Measurements from ENCODE around the gene TNFSF9. TPM values are rescaled to one million over a fixed set of nuclear protein-coding genes. Genes with fewer than 3 reads are reported as not detected.

Gene TNFSF9
- total RNA-seq, 2 donors from 2014 or later: 0.68 to 3.9 TPM

- no peak overlapping the region for H3K4me3 Mint-ChIP-seq
- H3K36me3 Mint-ChIP-seq (ENCODE audit: low read depth): no peaks in the 10 kb centered on the region
- H3K27me3 Mint-ChIP-seq (ENCODE audit: insufficient read depth): no peaks in the 10 kb centered on the region
- Histone ChIP-seq H3K4me3 (ENCODE audit: low read length) (no peak overlapping the region), H3K36me3 (ENCODE audit: control insufficient read depth, insufficient read depth, low read length) (no peaks in the 10 kb centered on the region), H3K27ac (ENCODE audit: low read depth, low read length) (no peak overlapping the region), H3K27me3 (ENCODE audit: control insufficient read depth, insufficient read depth, low read length, poor library complexity, severe bottlenecking) (no peaks in the 10 kb centered on the region), H3K9ac (ENCODE audit: extremely low read depth, low read length, poor library complexity, severe bottlenecking) (no peak overlapping the region), H3K9me3 (ENCODE audit: control insufficient read depth, low read length) (no peaks in the 10 kb centered on the region), H3K4me1 (ENCODE audit: control insufficient read depth, insufficient read depth, low read length) (no peaks in the 10 kb centered on the region)
- no peak for TF ChIP-seq CTCF (conservative IDR thresholded peaks at IDR 0.05)
- peaks cover 3% of the 10 kb centered on the region for H3K9me3 Mint-ChIP-seq
- H3K4me1 Mint-ChIP-seq: no peaks in the 10 kb centered on the region
- 93 to 100% methylated on average over 1 to 7 of the region's 7 CpGs for WGBS, 2 experiments (ENCODE audit: insufficient coverage in 1 of 2, insufficient read length in 1 of 2)
- H3K27ac Mint-ChIP-seq: no peak overlapping the region
- no peak for DNase-seq
These were observed 20.2 kb upstream of the TNFSF9 start for GRCh38 chr19:6510618-6511017.

- Histone ChIP-seq H3K27ac (ENCODE audit: low read depth, low read length) (no peak overlapping the region), H3K4me3 (ENCODE audit: low read length) (no peak overlapping the region), H3K9ac (ENCODE audit: extremely low read depth, low read length, poor library complexity, severe bottlenecking) (no peak overlapping the region), H3K27me3 (ENCODE audit: control insufficient read depth, insufficient read depth, low read length, poor library complexity, severe bottlenecking) (no peaks in the 10 kb centered on the region), H3K9me3 (ENCODE audit: control insufficient read depth, low read length) (no peaks in the 10 kb centered on the region), H3K4me1 (ENCODE audit: control insufficient read depth, insufficient read depth, low read length) (no peaks in the 10 kb centered on the region), H3K36me3 (ENCODE audit: control insufficient read depth, insufficient read depth, low read length) (no peaks in the 10 kb centered on the region)
- 88 to 100% methylated on average over 1 to 9 of the region's 9 CpGs for WGBS, 2 experiments (ENCODE audit: insufficient coverage in 1 of 2, insufficient read length in 1 of 2)
- TF ChIP-seq CTCF (conservative IDR thresholded peaks at IDR 0.05): no peak
- Mint-ChIP-seq H3K36me3 (ENCODE audit: low read depth) (no peaks in the 10 kb centered on the region), H3K4me1 (peaks cover 1% of the 10 kb centered on the region), H3K27me3 (ENCODE audit: insufficient read depth) (peaks cover 8% of the 10 kb centered on the region), H3K9me3 (peaks cover 3% of the 10 kb centered on the region), H3K27ac (no peak overlapping the region), H3K4me3 (no peak overlapping the region)
- no peak for DNase-seq
These were observed 16.7 kb upstream of the TNFSF9 start for GRCh38 chr19:6514089-6514488.

DNA sequence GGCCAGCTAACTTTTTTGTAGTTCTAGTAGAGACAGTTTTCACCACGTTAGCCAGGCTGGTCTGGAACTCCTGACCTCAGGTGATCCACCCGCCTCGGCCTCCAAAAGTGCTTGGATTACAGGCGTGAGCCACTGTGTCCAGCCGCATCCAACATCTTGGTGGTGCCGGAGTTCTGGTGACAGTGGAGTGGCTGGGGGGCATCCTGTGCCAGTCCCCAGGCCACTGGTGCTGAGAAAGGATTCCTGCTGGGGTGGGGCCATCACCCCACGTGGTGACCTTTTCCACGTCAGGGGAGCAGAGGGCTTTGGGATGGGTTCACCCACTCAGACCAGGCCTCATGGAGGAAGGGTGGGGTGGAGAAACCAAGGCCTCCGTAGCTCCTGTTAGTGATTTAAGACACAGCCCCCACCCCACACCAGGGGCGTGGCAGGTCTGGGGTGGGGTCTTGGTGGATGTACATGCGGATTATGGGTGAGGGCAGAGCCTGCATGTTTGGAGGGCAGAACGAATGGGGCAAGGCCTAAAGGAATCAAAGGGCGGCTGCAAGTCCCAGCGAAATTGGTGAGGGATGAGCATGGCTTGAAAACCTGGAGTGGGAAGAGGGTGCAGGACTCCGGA is 15.8 kb upstream of the TNFSF9 start:
- Histone ChIP-seq H3K27ac (ENCODE audit: low read depth, low read length) (no peak overlapping the region), H3K36me3 (ENCODE audit: control insufficient read depth, insufficient read depth, low read length) (no peaks in the 10 kb centered on the region), H3K9ac (ENCODE audit: extremely low read depth, low read length, poor library complexity, severe bottlenecking) (no peak overlapping the region), H3K4me1 (ENCODE audit: control insufficient read depth, insufficient read depth, low read length) (no peaks in the 10 kb centered on the region), H3K9me3 (ENCODE audit: control insufficient read depth, low read length) (no peaks in the 10 kb centered on the region), H3K27me3 (ENCODE audit: control insufficient read depth, insufficient read depth, low read length, poor library complexity, severe bottlenecking) (no peaks in the 10 kb centered on the region), H3K4me3 (ENCODE audit: low read length) (no peak overlapping the region)
- Mint-ChIP-seq H3K27me3 (ENCODE audit: insufficient read depth) (peaks cover 11% of the 10 kb centered on the region), H3K9me3 (peaks cover 3% of the 10 kb centered on the region), H3K4me3 (no peak overlapping the region), H3K4me1 (peaks cover 1% of the 10 kb centered on the region), H3K27ac (no peak overlapping the region), H3K36me3 (ENCODE audit: low read depth) (no peaks in the 10 kb centered on the region)
- WGBS, 2 experiments (ENCODE audit: insufficient coverage in 1 of 2, insufficient read length in 1 of 2): 85 to 89% methylated on average over 10 to 14 of the region's 15 CpGs
- no peak for TF ChIP-seq CTCF (conservative IDR thresholded peaks at IDR 0.05)
- DNase-seq: no peak

Measured in endodermal cell (in vitro differentiated cells).